ENCODE measurements around the gene CREBBP. TPM values are rescaled to one million over a fixed set of nuclear protein-coding genes. Genes with fewer than 3 reads are reported as not detected.

CREBBP gene
- total RNA-seq, 2 experiments from 2014 or later = 36.0 to 72.3 TPM

DNA sequence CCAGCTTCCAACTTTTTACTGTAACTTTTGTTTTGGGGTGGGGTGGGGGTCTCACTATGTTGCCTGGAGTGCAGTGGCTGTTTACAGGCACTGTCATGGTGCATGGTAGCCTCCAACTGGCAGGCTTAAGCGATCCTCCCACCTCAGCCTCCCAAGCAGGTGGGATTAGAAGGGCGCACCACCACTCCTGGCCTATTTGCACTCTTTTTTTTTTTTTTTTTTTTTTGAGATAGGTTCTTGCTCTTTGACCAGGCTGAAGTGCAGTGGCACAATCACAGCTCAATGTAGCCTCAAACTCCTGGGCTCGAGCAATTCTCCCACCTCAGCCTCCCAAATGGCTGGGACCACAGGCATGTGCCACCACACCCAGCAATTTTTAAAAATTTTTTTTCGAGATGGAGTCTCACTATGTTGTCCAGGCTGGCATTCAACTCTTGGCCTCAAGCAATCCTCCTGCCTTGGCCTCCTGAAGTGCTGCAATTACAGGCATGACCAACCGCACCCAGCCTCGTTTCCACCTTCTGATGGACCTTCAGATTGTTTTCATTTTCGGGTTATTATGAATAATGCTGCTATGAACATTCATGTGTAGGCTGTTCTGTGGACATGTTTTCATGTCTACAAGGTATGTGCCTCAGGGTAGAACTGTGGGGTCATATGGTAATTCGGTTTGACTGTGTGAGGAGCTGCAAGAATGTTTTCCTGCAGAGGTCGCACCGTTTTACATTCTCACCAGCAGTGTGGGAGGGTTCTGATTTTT lies 174.1 kb downstream of the CREBBP start:
- H3K9me2 ChIP-seq (ENCODE audit: insufficient read depth, low read length) = no peaks in the 10 kb centered on the region
- BruUV-seq (replicated peaks) = no TSS peak
- no peaks in the 10 kb centered on the region for H3K4me1 ChIP-seq (ENCODE audit: insufficient read depth, low read length, poor library complexity, severe bottlenecking)
- no peaks in the 10 kb centered on the region for H3K9me3 ChIP-seq (ENCODE audit: low read length)
- H3K36me3 ChIP-seq (ENCODE audit: insufficient read depth, low read length) = peaks cover 63% of the 10 kb centered on the region
- H2AFZ ChIP-seq (ENCODE audit: low read length) = no peak overlapping the region
- no peak overlapping the region for H3K4me3 ChIP-seq (ENCODE audit: low read depth, low read length, poor library complexity, severe bottlenecking)
- TF ChIP-seq EZH2phosphoT487 (IDR thresholded peaks at IDR 0.05; ENCODE audit: borderline replicate concordance, low read depth, low read length) = no peak
- TF ChIP-seq CTCF (conservative IDR thresholded peaks at IDR 0.05; ENCODE audit: low read length) = no peak
- H3K27ac ChIP-seq (ENCODE audit: low read depth, low read length, poor library complexity, severe bottlenecking) = no peak overlapping the region
- ChIA-PET POLR2A (no interaction called here), CTCF (ENCODE audit: unreplicated experiment) (no interaction called here)
- no peaks in the 10 kb centered on the region for H4K20me1 ChIP-seq (ENCODE audit: insufficient read depth, low read length)
- DNase-seq (ENCODE audit: low spot score) = no peak
- intact Hi-C loops (cut with micrococcal nuclease; ENCODE audit: unreplicated experiment) = no loop called here
- H3K4me2 ChIP-seq (ENCODE audit: low read length) = no peak overlapping the region
- H3K79me2 ChIP-seq (ENCODE audit: insufficient read depth, low read depth, low read length) = peaks cover 75% of the 10 kb centered on the region

DNA sequence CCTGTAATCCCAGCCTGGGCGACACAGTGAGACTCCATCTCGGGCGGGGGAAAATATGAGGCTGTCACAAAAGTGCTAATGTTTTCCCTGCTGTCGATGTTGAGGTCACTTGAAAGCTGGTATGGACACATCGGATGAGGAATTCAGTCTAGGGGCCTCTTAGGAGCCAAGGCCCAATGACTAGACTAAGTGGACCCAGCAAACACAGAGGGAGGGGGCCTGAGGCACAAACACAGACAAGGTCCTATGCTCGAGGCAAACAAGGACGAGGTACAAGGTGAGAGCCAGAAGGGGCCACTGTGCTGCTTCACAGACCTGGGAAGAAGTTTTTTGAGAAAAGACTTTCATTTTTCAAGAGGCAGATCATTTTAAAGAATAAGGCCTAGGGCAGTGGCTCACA lies 178.4 kb downstream of the CREBBP start:
- H3K27ac ChIP-seq (ENCODE audit: low read depth, low read length, poor library complexity, severe bottlenecking) = no peak overlapping the region
- peaks cover 74% of the 10 kb centered on the region for H3K36me3 ChIP-seq (ENCODE audit: insufficient read depth, low read length)
- TF ChIP-seq CTCF (conservative IDR thresholded peaks at IDR 0.05; ENCODE audit: low read length) = no peak
- no peak for TF ChIP-seq EZH2phosphoT487 (IDR thresholded peaks at IDR 0.05; ENCODE audit: borderline replicate concordance, low read depth, low read length)
- CTCF ChIA-PET (ENCODE audit: unreplicated experiment) = no interaction called here
- BruUV-seq (replicated peaks) = no TSS peak
- H3K79me2 ChIP-seq (ENCODE audit: insufficient read depth, low read depth, low read length) = peaks cover 77% of the 10 kb centered on the region
- no peak for DNase-seq (ENCODE audit: low spot score)
- H3K4me3 ChIP-seq (ENCODE audit: low read depth, low read length, poor library complexity, severe bottlenecking) = no peak overlapping the region
- no peaks in the 10 kb centered on the region for H3K9me2 ChIP-seq (ENCODE audit: insufficient read depth, low read length)
- no peaks in the 10 kb centered on the region for H4K20me1 ChIP-seq (ENCODE audit: insufficient read depth, low read length)
- H3K4me2 ChIP-seq (ENCODE audit: low read length) = no peak overlapping the region
- POLR2A ChIA-PET = interaction anchor here (0.6 to 0.7 kb wide), 4 partner anchors 9 to 18 kb away, joined by 3 to 4 read pairs (median 4); no protein-coding TSS in a partner anchor
- intact Hi-C loops (cut with micrococcal nuclease; ENCODE audit: unreplicated experiment) = no loop called here
- H3K9me3 ChIP-seq (ENCODE audit: low read length) = 0 out of 2 replicates have a peak, but pooled peaks cover 4% of the 10 kb centered on the region
- no peaks in the 10 kb centered on the region for H3K4me1 ChIP-seq (ENCODE audit: insufficient read depth, low read length, poor library complexity, severe bottlenecking)
- H2AFZ ChIP-seq (ENCODE audit: low read length) = no peak overlapping the region

GRCh38 chr16:3701531-3701930 lies 179.0 kb downstream of the CREBBP start:
- Histone ChIP-seq H3K79me2 (ENCODE audit: insufficient read depth, low read depth, low read length) (peaks cover 78% of the 10 kb centered on the region), H4K20me1 (ENCODE audit: insufficient read depth, low read length) (no peaks in the 10 kb centered on the region), H3K27ac (ENCODE audit: low read depth, low read length, poor library complexity, severe bottlenecking) (no peak overlapping the region), H3K4me1 (ENCODE audit: insufficient read depth, low read length, poor library complexity, severe bottlenecking) (no peaks in the 10 kb centered on the region), H3K9me3 (ENCODE audit: low read length) (0 out of 2 replicates have a peak, but pooled peaks cover 4% of the 10 kb centered on the region), H3K36me3 (ENCODE audit: insufficient read depth, low read length) (peaks cover 72% of the 10 kb centered on the region), H3K9me2 (ENCODE audit: insufficient read depth, low read length) (no peaks in the 10 kb centered on the region), H3K4me2 (ENCODE audit: low read length) (no peak overlapping the region), H2AFZ (ENCODE audit: low read length) (no peak overlapping the region), H3K4me3 (ENCODE audit: low read depth, low read length, poor library complexity, severe bottlenecking) (no peak overlapping the region)
- DNase-seq (ENCODE audit: low spot score) = no peak
- ChIA-PET CTCF (ENCODE audit: unreplicated experiment) (no interaction called here), POLR2A (interaction anchor here (0.6 to 0.7 kb wide), 3 partner anchors 9 to 17 kb away, joined by 3 to 4 read pairs (median 3); no protein-coding TSS in a partner anchor)
- no TSS peak for BruUV-seq (replicated peaks)
- intact Hi-C loops (cut with micrococcal nuclease; ENCODE audit: unreplicated experiment) = no loop called here
- no peak for TF ChIP-seq EZH2phosphoT487 (IDR thresholded peaks at IDR 0.05; ENCODE audit: borderline replicate concordance, low read depth, low read length)
- no peak for TF ChIP-seq CTCF (conservative IDR thresholded peaks at IDR 0.05; ENCODE audit: low read length)

Measured in OCI-LY7 (cell line).